HCT116 (cell line): Measurements from ENCODE around the gene SPRR1A. TPM values are rescaled to one million over a fixed set of nuclear protein-coding genes. Genes with fewer than 3 reads are reported as not detected.

Experiments
- ATAC-seq: fragments of 200-7000 bp; cut with Tn5 transposase; 2 replicates; pipeline ENCODE4 v1.9.1; 2020; ENCODE audit warnings: mild to moderate bottlenecking, moderate library complexity
- BruUV-seq: library from RNA; stranded (reverse); fragments of 400-500 nt; replicated peaks from 2 replicates; lab custom pipeline; 2021; lab: Mats Ljungman, UMichigan
- CTCF ChIA-PET: fragments of 300-600 bp; sonication (Branson Sonifier 250); formaldehyde crosslinking; loops from one replicate; lab custom pipeline; 2021; ENCODE audit warnings: antibody characterized with exemption; lab: Charles Lee
- POLR2A ChIA-PET: fragments of 300-600, 350-600 bp; sonication (Branson Sonifier 250); formaldehyde crosslinking; loops from one replicate; lab custom pipeline; 2021; ENCODE audit warnings: antibody characterized with exemption; lab: Charles Lee
- RAD21 ChIA-PET, 2 experiments: fragments of 300-600 bp; sonication (Branson Sonifier 250); formaldehyde crosslinking; loops; one replicate each; lab custom pipeline; 2023; ENCODE audit warnings: low total read pairs in 2 of 2; ENCODE audit not compliant: uncharacterized antibody in 2 of 2, unreplicated experiment in 2 of 2, low non-redundant PET in 1 of 2; lab: Charles Lee
- DNase-seq: peaks from one replicate; pipeline ENCODE4 v3.0.0-alpha.2; 2010; ENCODE audit warnings: low read depth, low spot score
- H2AFZ ChIP-seq: fragments of 200-600 bp; shearing (Covaris generic), sonication (generic); 2 replicates; pipeline ENCODE4 v1.6.1; 2017; ENCODE audit warnings: low read depth, mixed run types, mixed read lengths, antibody characterized with exemption, low read length; ENCODE audit not compliant: poor library complexity, severe bottlenecking
- H3K27ac ChIP-seq: 2 replicates; pipeline ENCODE4 v1.5.1; 2012; ENCODE audit warnings: low read depth, low read length
- H3K27me3 ChIP-seq: fragments of 200-600 bp; sonication (generic); 2 replicates; pipeline ENCODE4 v1.6.1; 2016; ENCODE audit warnings: mixed run types, low read length, mixed read lengths; ENCODE audit not compliant: insufficient read depth
- H3K36me3 ChIP-seq, 2 experiments: fragments of 200-500 bp in 1 of 2; fragments of 200-600 bp in 1 of 2; sonication (Bioruptor generic) in 1 of 2; sonication (generic) in 1 of 2; 2 replicates each; pipeline versions ENCODE4 v1.5.1 to v1.6.1; 2014 to 2016; ENCODE audit warnings: low read length in 2 of 2, inconsistent platforms in 1 of 2, mixed read lengths in 1 of 2, mixed run types in 1 of 2; ENCODE audit not compliant: insufficient read depth in 2 of 2, control insufficient read depth in 1 of 2
- H3K4me1 ChIP-seq, 2 experiments: fragments of 200-600 bp in 1 of 2; sonication (generic) in 1 of 2; 2 replicates each; pipeline versions ENCODE4 v1.5.1 to v1.6.1; 2012 to 2017; ENCODE audit warnings: low read length in 2 of 2, inconsistent platforms in 1 of 2, mild to moderate bottlenecking in 1 of 2, mixed read lengths in 1 of 2, mixed run types in 1 of 2, moderate library complexity in 1 of 2; ENCODE audit not compliant: insufficient read depth in 2 of 2, control insufficient read depth in 1 of 2
- H3K4me2 ChIP-seq: fragments of 200-600 bp; sonication (generic); 2 replicates; pipeline ENCODE4 v1.6.1; 2017; ENCODE audit warnings: mixed run types, low read length, mixed read lengths
- H3K4me3 ChIP-seq, 2 experiments: fragments of 200-600 bp in 1 of 2; sonication (generic) in 1 of 2; replicated peaks in 1 of 2; 2 replicates each; pipeline ENCODE4 v1.5.1; 2011 to 2016; ENCODE audit warnings: low read length in 2 of 2, control low read depth in 1 of 2, low read depth in 1 of 2, mild to moderate bottlenecking in 1 of 2, mixed read lengths in 1 of 2, mixed run types in 1 of 2
- H3K79me2 ChIP-seq: fragments of 200-600 bp; sonication (generic); 2 replicates; pipeline ENCODE4 v1.6.1; 2017; ENCODE audit warnings: mild to moderate bottlenecking, mixed run types, low read length, moderate library complexity, mixed read lengths; ENCODE audit not compliant: insufficient read depth
- H3K9ac ChIP-seq: fragments of 200-600 bp; sonication (generic); 2 replicates; pipeline ENCODE4 v1.6.1; 2016; ENCODE audit warnings: low read length, mixed read lengths
- H3K9me2 ChIP-seq: fragments of 200-600 bp; sonication (generic), shearing (Covaris generic); 2 replicates; pipeline ENCODE4 v1.6.1; 2017; ENCODE audit warnings: mixed run types, mild to moderate bottlenecking, moderate library complexity; ENCODE audit not compliant: insufficient read depth
- H3K9me3 ChIP-seq, 2 experiments: fragments of 200-500 bp in 1 of 2; fragments of 200-600 bp in 1 of 2; sonication (Bioruptor generic) in 1 of 2; sonication (generic) in 1 of 2; 2 replicates each; pipeline ENCODE4 v1.6.1; 2014 to 2017; ENCODE audit warnings: low read length in 2 of 2, mixed read lengths in 2 of 2, inconsistent platforms in 1 of 2, low read depth in 1 of 2, mild to moderate bottlenecking in 1 of 2, mixed run types in 1 of 2, moderate library complexity in 1 of 2; ENCODE audit not compliant: control insufficient read depth in 1 of 2, insufficient read depth in 1 of 2
- H4K20me1 ChIP-seq: fragments of 200-600 bp; sonication (generic), shearing (Covaris generic); 2 replicates; pipeline ENCODE4 v1.6.1; 2017; ENCODE audit warnings: mixed run types, mild to moderate bottlenecking, moderate library complexity; ENCODE audit not compliant: insufficient read depth
- CBX3 ChIP-seq: IDR thresholded peaks from 2 replicates; pipeline ENCODE4 v1.6.1; 2012; ENCODE audit warnings: low read depth
- CEBPB ChIP-seq: IDR thresholded peaks from 2 replicates; pipeline ENCODE4 v1.6.1; 2012; ENCODE audit warnings: low read depth
- EZH2 ChIP-seq: fragments of 200-600 bp; sonication (generic); IDR thresholded peaks from 2 replicates; pipeline ENCODE4 v1.6.1; 2017; ENCODE audit warnings: antibody characterized with exemption, mixed run types
- EZH2phosphoT487 ChIP-seq: fragments of 200-600 bp; IDR thresholded peaks from 2 replicates; pipeline ENCODE4 v1.6.1; 2018; ENCODE audit warnings: antibody characterized with exemption, borderline replicate concordance
- FOSL1 ChIP-seq: IDR thresholded peaks from 2 replicates; pipeline ENCODE4 v1.6.1; 2012; ENCODE audit warnings: low read depth
- POLR2A ChIP-seq: IDR thresholded peaks from 2 replicates; pipeline ENCODE4 v1.7.0; 2011; ENCODE audit warnings: borderline replicate concordance; ENCODE audit not compliant: insufficient read depth, insufficient read length; ENCODE audit errors: extremely low read depth
- POLR2AphosphoS5 ChIP-seq: IDR thresholded peaks from 2 replicates; pipeline ENCODE4 v1.6.1; 2011; ENCODE audit warnings: mild to moderate bottlenecking, low read depth, low read length, moderate library complexity
- RAD21 ChIP-seq: IDR thresholded peaks from 2 replicates; pipeline ENCODE4 v1.6.1; 2012; ENCODE audit warnings: low read depth, mild to moderate bottlenecking
- SIN3A ChIP-seq: IDR thresholded peaks from 2 replicates; pipeline ENCODE4 v1.6.1; 2012; ENCODE audit warnings: low read depth
- SP1 ChIP-seq: IDR thresholded peaks from 2 replicates; pipeline ENCODE4 v1.6.1; 2012; ENCODE audit warnings: low read depth
- SRF ChIP-seq: IDR thresholded peaks from 2 replicates; pipeline ENCODE4 v1.6.1; 2012; ENCODE audit warnings: low read depth
- TCF7L2 ChIP-seq: IDR thresholded peaks from 2 replicates; pipeline ENCODE4 v1.7.0; 2011; ENCODE audit warnings: borderline replicate concordance, inconsistent platforms; ENCODE audit not compliant: insufficient read depth, insufficient read length; ENCODE audit errors: extremely low read depth
- ZNF274 ChIP-seq: fragments of 200-500 bp; sonication (Bioruptor generic); IDR thresholded peaks from 2 replicates; pipeline ENCODE4 v1.6.1; 2014; ENCODE audit warnings: mild to moderate bottlenecking, low read depth, low read length, inconsistent platforms
- intact Hi-C: fragments of 100-400 bp; cut with micrococcal nuclease; formaldehyde crosslinking; loops from 2 replicates; pipeline ENCODE4 v1.10.0; 2022
- total RNA-seq: library from RNA; stranded (reverse); gene quantifications from one replicate; pipeline ENCODE4 v1.2.1, GENCODE V29; 2021; ENCODE audit not compliant: unreplicated experiment
- TF ChIP-seq, protein P1 (sequence below): IDR thresholded peaks from 2 replicates; pipeline ENCODE4 v1.6.1; 2012
- TF ChIP-seq, protein P2 (sequence below): IDR thresholded peaks from 2 replicates; pipeline ENCODE4 v1.6.1; 2012; ENCODE audit warnings: low read depth
- TF ChIP-seq, protein P3 (sequence below): IDR thresholded peaks from 2 replicates; pipeline ENCODE4 v1.6.1; 2011; ENCODE audit warnings: mild to moderate bottlenecking, low read length, moderate library complexity; ENCODE audit not compliant: insufficient replicate concordance; ENCODE audit errors: extremely low read depth
- TF ChIP-seq, protein P4 (sequence below), 3 experiments: fragments of 200-600 bp in 1 of 3; sonication (generic) in 1 of 3; IDR thresholded peaks in 2 of 3; conservative IDR thresholded peaks in 1 of 3; 2 replicates each; pipeline ENCODE4 v1.5.1; 2012 to 2017; ENCODE audit warnings: low read depth in 2 of 3, low read length in 2 of 3, antibody characterized with exemption in 1 of 3, borderline replicate concordance in 1 of 3, control low read depth in 1 of 3, mild to moderate bottlenecking in 1 of 3, mixed read lengths in 1 of 3, mixed run types in 1 of 3, moderate library complexity in 1 of 3; ENCODE audit not compliant: insufficient read depth in 1 of 3
- TF ChIP-seq, protein P5 (sequence below): IDR thresholded peaks from 2 replicates; pipeline ENCODE4 v1.6.1; 2012

Gene SPRR1A
- total RNA-seq, 1 experiment from 2014 or later: not detected

DNA sequence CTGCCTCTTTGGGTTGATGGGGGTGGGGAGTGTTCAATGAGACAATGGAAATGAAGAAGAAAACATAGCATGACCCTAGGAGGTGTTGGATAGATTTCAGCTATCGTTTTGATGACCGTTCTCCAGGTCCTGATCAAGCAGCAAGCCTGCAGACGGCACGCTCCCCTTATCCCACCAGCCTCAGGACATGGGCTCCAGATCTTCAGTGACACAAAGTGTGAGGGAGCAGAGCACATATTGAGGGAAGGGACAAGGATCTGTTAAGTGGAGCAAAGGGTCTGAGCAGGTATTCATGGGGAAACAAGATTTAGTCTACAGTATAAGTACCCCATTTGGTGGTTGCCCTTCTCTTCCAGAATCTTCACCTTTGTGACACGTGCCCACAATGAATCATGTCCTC, 32.2 kb upstream of the SPRR1A start:
- H3K4me2 ChIP-seq: no peak overlapping the region
- ChIA-PET POLR2A (no interaction called here), CTCF (no interaction called here), RAD21 (no interaction called here)
- BruUV-seq: no TSS peak
- intact Hi-C loops: no loop called here
- ATAC-seq (no peak), DNase-seq (no peak)
- no peak for TF ChIP-seq SP1
- TF ChIP-seq RAD21: no peak
- TF ChIP-seq FOSL1: no peak
- no peak for TF ChIP-seq CBX3
- TF ChIP-seq POLR2A: no peak
- TF ChIP-seq, protein P1, sequence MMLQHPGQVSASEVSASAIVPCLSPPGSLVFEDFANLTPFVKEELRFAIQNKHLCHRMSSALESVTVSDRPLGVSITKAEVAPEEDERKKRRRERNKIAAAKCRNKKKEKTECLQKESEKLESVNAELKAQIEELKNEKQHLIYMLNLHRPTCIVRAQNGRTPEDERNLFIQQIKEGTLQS: no peak
- TF ChIP-seq EZH2phosphoT487: no peak
- TF ChIP-seq CEBPB: no peak
- TF ChIP-seq ZNF274: no peak
- TF ChIP-seq TCF7L2: no peak
- TF ChIP-seq SIN3A: no peak
- TF ChIP-seq, protein P2, sequence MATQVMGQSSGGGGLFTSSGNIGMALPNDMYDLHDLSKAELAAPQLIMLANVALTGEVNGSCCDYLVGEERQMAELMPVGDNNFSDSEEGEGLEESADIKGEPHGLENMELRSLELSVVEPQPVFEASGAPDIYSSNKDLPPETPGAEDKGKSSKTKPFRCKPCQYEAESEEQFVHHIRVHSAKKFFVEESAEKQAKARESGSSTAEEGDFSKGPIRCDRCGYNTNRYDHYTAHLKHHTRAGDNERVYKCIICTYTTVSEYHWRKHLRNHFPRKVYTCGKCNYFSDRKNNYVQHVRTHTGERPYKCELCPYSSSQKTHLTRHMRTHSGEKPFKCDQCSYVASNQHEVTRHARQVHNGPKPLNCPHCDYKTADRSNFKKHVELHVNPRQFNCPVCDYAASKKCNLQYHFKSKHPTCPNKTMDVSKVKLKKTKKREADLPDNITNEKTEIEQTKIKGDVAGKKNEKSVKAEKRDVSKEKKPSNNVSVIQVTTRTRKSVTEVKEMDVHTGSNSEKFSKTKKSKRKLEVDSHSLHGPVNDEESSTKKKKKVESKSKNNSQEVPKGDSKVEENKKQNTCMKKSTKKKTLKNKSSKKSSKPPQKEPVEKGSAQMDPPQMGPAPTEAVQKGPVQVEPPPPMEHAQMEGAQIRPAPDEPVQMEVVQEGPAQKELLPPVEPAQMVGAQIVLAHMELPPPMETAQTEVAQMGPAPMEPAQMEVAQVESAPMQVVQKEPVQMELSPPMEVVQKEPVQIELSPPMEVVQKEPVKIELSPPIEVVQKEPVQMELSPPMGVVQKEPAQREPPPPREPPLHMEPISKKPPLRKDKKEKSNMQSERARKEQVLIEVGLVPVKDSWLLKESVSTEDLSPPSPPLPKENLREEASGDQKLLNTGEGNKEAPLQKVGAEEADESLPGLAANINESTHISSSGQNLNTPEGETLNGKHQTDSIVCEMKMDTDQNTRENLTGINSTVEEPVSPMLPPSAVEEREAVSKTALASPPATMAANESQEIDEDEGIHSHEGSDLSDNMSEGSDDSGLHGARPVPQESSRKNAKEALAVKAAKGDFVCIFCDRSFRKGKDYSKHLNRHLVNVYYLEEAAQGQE: no peak
- TF ChIP-seq, protein P3, sequence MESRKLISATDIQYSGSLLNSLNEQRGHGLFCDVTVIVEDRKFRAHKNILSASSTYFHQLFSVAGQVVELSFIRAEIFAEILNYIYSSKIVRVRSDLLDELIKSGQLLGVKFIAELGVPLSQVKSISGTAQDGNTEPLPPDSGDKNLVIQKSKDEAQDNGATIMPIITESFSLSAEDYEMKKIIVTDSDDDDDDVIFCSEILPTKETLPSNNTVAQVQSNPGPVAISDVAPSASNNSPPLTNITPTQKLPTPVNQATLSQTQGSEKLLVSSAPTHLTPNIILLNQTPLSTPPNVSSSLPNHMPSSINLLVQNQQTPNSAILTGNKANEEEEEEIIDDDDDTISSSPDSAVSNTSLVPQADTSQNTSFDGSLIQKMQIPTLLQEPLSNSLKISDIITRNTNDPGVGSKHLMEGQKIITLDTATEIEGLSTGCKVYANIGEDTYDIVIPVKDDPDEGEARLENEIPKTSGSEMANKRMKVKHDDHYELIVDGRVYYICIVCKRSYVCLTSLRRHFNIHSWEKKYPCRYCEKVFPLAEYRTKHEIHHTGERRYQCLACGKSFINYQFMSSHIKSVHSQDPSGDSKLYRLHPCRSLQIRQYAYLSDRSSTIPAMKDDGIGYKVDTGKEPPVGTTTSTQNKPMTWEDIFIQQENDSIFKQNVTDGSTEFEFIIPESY: no peak
- TF ChIP-seq SRF: no peak
- no peak for TF ChIP-seq POLR2AphosphoS5
- TF ChIP-seq, protein P4, sequence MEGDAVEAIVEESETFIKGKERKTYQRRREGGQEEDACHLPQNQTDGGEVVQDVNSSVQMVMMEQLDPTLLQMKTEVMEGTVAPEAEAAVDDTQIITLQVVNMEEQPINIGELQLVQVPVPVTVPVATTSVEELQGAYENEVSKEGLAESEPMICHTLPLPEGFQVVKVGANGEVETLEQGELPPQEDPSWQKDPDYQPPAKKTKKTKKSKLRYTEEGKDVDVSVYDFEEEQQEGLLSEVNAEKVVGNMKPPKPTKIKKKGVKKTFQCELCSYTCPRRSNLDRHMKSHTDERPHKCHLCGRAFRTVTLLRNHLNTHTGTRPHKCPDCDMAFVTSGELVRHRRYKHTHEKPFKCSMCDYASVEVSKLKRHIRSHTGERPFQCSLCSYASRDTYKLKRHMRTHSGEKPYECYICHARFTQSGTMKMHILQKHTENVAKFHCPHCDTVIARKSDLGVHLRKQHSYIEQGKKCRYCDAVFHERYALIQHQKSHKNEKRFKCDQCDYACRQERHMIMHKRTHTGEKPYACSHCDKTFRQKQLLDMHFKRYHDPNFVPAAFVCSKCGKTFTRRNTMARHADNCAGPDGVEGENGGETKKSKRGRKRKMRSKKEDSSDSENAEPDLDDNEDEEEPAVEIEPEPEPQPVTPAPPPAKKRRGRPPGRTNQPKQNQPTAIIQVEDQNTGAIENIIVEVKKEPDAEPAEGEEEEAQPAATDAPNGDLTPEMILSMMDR (IDR thresholded peaks at IDR 0.05 in 2 of 3, conservative IDR thresholded peaks at IDR 0.05 in 1 of 3; ENCODE audit: borderline replicate concordance in 1 of 3, insufficient read depth in 1 of 3, low read depth in 2 of 3, low read length in 2 of 3): no peak
- TF ChIP-seq, protein P5, sequence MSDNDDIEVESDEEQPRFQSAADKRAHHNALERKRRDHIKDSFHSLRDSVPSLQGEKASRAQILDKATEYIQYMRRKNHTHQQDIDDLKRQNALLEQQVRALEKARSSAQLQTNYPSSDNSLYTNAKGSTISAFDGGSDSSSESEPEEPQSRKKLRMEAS: no peak
- no peak for TF ChIP-seq EZH2
- H4K20me1 ChIP-seq: no peaks in the 10 kb centered on the region
- no peaks in the 10 kb centered on the region for H3K9me2 ChIP-seq
- H3K4me1 ChIP-seq: peaks cover 0 to 10% of the 10 kb centered on the region in 2 experiments; a peak in 2 of 4 replicates
- H3K27me3 ChIP-seq: peaks cover 29% of the 10 kb centered on the region; the same call in 1 of the 2 replicates
- H3K79me2 ChIP-seq: no peaks in the 10 kb centered on the region
- H3K4me3 ChIP-seq: no peak overlapping the region
- H2AFZ ChIP-seq: no peak overlapping the region
- no peaks in the 10 kb centered on the region for H3K9me3 ChIP-seq
- H3K36me3 ChIP-seq: no peaks in the 10 kb centered on the region
- H3K27ac ChIP-seq: no peak overlapping the region
- H3K9ac ChIP-seq: no peak overlapping the region
